HPDE6-E6E7 (cell line): ENCODE measurements around the gene CEP55.

Experiments
- DNase-seq: peaks from one replicate; pipeline ENCODE4 v3.0.0; 2011; ENCODE audit warnings: missing footprints; ENCODE audit errors: extremely low spot score

CEP55 gene

DNA sequence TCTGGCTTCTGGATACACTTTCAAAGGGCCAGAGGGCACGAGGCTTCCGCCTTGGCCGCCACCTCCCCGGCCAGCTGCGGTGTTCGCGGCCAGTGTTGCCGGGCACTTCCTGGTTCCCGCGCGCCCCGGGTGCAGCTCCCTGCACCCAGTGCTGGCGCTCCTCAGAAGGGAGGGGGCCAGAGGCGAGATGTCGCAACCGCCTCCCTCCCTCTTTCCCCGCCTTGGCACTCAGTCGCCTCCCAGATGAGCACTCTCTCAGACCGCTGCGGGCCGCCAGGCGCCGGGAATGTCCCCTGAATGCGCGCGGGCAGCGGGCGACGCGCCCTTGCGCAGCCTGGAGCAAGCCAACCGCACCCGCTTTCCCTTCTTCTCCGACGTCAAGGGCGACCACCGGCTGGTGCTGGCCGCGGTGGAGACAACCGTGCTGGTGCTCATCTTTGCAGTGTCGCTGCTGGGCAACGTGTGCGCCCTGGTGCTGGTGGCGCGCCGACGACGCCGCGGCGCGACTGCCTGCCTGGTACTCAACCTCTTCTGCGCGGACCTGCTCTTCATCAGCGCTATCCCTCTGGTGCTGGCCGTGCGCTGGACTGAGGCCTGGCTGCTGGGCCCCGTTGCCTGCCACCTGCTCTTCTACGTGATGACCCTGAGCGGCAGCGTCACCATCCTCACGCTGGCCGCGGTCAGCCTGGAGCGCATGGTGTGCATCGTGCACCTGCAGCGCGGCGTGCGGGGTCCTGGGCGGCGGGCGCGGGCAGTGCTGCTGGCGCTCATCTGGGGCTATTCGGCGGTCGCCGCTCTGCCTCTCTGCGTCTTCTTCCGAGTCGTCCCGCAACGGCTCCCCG is 70.2 kb downstream of the CEP55 start, which contains the start of gene FFAR4:
TSS of gene FFAR4 (plus strand) at position 231 of the 842 bp plus-strand sequence. CDS start at position 287, 56 bp downstream.
- DNase-seq, result no peak

DNA sequence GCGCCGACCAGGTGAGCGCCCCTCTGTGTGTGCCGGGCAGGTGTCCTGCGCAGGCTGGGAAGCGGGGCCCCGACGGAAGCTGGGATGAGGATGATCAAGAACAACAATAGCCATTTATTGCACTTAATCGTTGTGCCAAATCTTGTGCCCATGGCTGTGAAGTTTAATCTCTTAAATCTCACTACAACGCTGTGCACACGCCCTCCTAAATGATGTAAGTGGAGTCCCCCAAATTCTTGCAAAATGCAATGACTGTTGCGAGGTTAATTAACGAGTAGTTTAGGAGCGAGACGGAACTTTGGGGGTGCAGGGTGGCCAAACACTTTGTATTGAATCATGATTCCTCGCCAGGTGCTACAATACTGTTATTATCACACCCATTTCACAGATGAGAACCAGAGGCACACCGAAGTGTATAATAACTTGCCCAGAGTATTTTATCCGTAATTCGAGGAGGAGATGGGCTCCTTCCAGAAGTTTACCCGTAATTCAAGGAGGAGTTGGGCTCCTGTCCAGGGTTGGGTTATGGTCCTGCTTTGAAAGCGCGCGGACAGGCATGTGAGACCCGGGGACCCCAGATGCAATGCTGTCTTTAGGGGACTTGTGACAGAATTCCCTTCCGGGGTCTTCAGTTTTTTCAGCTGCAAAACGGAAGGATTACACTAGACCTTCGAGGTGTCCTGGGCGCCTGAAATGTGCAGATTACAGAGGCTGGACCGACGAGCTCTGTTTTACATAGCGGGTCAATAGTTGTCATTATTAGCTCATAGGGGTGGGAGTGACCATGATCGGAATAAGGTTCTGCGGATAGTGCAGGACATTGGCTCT is 71.1 kb downstream of the CEP55 start:
- no peak for DNase-seq

DNA sequence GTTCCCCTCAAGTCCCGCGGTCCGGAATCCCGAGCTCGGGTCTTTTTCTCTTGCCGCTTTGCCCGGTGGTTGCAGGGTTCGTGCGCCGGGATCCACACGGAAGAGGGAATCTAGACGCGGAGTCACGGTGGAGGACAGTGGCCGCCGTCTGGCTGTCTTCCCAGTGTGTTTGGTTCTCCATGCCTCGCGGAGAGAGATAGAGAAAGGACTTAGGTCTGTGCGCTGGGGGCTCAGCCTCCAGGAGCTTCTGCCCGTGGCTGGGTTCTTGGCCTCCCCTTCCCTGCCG is 71.6 kb downstream of the CEP55 start:
- no peak for DNase-seq

DNA sequence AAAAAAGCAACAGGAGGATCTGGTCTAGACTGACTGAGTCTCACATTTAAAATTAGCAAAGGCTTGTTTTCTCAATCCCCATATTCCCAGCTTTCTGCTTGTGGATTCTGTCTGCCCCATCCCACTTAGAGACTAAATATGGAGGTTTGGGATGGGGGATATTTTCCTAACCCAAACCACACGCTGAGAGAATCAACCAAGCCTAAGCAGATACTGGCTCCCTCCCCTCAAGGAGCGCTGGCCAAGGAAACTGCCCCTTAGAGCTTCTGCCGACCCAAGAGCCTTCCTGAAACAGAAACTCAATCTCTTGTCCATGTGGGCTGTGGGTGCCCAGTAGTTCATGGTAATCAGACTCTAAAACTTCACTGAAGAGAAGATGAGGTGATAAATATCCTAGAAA is 74.0 kb downstream of the CEP55 start:
- DNase-seq, result no peak

DNA sequence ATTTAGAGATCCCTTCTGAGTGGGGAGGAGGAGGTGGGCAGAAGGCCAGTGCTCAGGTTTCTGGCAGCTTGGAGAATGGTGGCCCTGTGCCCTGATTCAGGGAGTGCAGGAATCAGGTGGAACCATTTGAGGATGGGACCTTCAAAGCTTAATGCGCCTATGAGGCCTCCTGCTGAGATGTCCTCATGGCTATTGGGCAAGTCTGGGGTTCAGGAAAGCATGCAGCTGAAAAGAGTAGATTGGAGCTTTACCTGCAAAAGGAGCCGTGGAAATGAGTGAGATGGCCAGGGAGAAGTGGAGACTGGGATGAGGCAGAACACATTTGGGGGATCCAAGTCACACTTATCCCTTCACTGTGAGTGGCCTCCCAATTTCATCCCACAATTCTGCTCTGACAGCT is 76.2 kb downstream of the CEP55 start:
- no peak for DNase-seq

DNA sequence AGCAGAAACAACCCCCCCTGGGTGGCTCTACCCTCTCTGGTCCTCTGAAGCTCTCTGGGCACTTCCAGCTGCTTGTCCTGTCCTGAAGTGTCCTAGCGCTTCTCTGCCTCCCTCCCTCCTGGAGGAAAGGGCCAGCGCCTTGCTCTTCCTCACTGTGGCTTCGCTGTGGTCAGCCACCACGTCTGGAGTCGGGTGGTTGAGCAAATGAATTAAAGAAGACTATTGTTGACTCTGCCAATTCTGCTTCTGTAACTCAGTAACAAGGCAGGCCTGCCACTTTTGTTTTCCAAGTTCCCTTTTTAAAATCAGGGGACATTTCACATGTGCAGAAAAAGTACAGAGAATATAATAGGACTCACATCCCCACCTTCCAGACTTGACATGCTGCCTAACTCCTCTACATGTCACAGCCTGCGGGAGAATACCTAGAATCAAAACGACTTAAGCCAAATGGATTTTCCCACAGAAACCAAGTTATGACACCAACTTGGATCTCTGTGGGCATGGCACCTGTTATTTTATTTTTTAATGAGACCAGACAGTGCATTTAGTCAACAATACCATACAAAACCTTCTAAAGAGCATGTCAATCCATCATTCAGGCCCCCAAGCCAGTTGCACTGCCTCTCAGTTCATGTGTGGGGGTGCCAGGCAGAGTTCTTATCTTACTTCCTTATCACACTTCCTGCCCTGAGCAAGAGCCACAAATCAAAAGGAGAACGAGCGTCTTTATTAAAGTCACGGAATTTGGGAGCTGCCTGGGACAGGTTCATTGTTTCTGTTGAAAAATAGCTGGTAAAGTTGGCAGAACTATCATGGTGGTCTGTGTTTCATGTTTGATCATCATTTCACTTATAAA is 76.9 kb downstream of the CEP55 start:
- DNase-seq, result no peak

DNA sequence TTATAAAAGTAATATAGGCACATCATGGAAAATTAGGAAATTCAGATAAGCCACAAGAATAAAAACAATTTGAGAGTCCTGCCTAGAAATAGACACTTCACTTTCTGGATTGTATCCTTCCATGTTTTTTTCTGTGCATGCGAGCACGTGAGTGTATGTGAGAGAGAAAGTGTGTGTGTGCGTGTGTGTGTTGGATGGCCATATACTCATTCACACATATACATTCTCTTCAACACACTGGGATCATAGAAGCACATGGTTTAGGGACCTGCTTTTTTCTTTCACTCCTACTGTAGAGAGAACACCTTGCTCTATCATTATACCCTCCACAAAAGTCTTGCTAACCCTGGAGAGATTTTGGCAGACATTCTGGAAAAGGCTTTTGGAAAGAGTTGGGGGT is 77.5 kb downstream of the CEP55 start:
- no peak for DNase-seq

DNA sequence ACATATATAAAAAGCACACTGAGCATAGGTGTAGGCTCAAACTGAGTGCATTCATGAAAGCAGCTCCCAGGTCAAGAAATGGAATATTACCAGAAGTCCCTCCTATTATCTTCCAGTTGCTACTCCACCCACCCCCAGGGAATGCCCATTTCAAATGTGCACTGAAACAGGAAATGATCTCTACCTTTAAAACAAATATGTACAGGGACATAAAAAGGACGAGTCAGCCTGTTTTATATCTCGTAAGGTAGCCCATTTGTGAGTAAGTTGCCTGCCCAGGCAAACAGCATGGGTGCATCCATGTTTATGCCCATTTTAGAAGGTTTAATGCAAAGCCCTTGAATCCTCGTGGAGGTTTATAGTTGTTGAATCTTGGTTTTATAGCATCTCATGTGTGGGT is 80.5 kb downstream of the CEP55 start:
- DNase-seq, result no peak

DNA sequence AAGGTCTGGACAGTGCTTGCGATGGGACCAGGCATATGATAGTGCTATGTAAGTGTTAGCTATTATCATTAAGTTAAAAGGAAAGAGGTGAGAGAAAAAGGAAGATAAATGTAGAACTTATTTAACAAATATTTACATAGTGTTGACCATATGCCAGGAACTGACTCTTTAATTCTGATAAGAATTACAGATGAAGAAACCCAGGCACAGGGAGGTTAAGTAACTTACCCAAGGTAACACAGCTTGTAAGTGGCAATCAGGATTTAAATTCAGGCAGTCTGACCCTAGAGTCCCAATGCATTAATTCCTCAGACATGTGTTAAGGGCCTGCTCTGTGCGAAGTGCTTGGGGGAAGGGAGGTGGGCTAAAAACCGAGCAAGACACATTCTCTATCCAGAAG is 81.2 kb downstream of the CEP55 start:
- no peak for DNase-seq
